Pancreas (tissue), 10 donors: Measurements from ENCODE around the gene SUPT3H. TPM values are rescaled to one million over a fixed set of nuclear protein-coding genes. Genes with fewer than 3 reads are reported as not detected.
"Not testable (repeated sequence)": the region's sequence is repeated elsewhere in the genome, so short reads cannot be mapped to it uniquely, and the experiment has no call there.

Source experiments
- ATAC-seq, 4 donors: fragments of 200-7000 bp; cut with Tn5 transposase; one replicate each; pipeline versions ENCODE4 v1.8.0 to v1.9.1; 2020; ENCODE audit warnings: mild to moderate bottlenecking in 4 of 4, moderate library complexity in 4 of 4
- DNase-seq, 6 donors: peaks; one replicate each; pipeline ENCODE4 v3.0.0-alpha.2; 2020
- FAIRE-seq: peaks from 2 replicates; lab custom pipeline; 2012; peaks lifted over from hg19 to GRCh38; lab: Jason Lieb, UNC
- H3K27ac ChIP-seq, 4 donors: fragments of 200-600 bp; sonication (generic); 1 replicate in 3 of 4; 2 replicates in 1 of 4; pipeline versions ENCODE4 v1.5.0 to v1.8.0; 2020
- H3K27me3 ChIP-seq, 4 donors: fragments of 200-600 bp; one replicate each; pipeline ENCODE4 v1.8.0; 2021
- H3K36me3 ChIP-seq, 3 donors: fragments of 200-600 bp; sonication (generic) in 1 of 3; one replicate each; pipeline versions ENCODE4 v1.5.0 to v1.8.0; 2020 to 2021
- H3K4me1 ChIP-seq, 3 donors: fragments of 200-600 bp; one replicate each; pipeline ENCODE4 v1.8.0; 2021
- H3K4me3 ChIP-seq, 4 donors: fragments of 200-600 bp; sonication (generic) in 2 of 4; one replicate each; pipeline versions ENCODE4 v1.5.0 to v1.8.0; 2020 to 2021
- H3K9me3 ChIP-seq, 4 donors: fragments of 200-600 bp; one replicate each; pipeline ENCODE4 v1.8.0; 2021
- CTCF ChIP-seq, 4 donors: fragments of 200-600 bp; sonication (generic) in 3 of 4; IDR thresholded peaks; one replicate each; pipeline versions ENCODE4 v1.5.0 to v1.8.0; 2021; ENCODE audit warnings: antibody characterized with exemption in 4 of 4
- WGBS, 2 donors: extraction: QIAGEN DNeasy Blood & Tissue Kit; methylation state at CpG; one replicate each; pipeline ENCODE4 v1.1.7; 2013; 5-methylcytosine and 5-hydroxymethylcytosine counted together
- intact Hi-C, 3 donors: fragments of 100-400 bp; cut with DNase I; formaldehyde crosslinking; loops; one replicate each; pipeline versions ENCODE4 v1.11.1 to v1.14.2; 2022
- polyA plus RNA-seq, 2 donors: library from polyadenylated mRNA; stranded (reverse); fragments of 200-250 nt; gene quantifications; one replicate each; pipeline ENCODE4 v1.2.3, GENCODE V29; 2013
- total RNA-seq, 6 donors: library from RNA; stranded (reverse); fragmentation: NEBNext Ultra II Directional in 4 of 6; extraction: Animal tissue kit (Norgen Biotek cat#: 25700) in 4 of 6; gene quantifications; one replicate each; pipeline versions ENCODE4 v1.2.1 to v1.2.4, GENCODE V29; 2021 to 2023
- donor health status: healthy with polysubstance abuse.
- donor health status: DM: no; HTN: no; CAD: no; lungs with moderate emphysema.
- donor health status: DM: no; HTN: no; CAD: no.
- donor health status: control.
- donor health status: control.
- donor health status: Bipolar disorder and iron deficiency.
- donor health status: DM: yes; HTN: yes; CAD: no.
- donor health status: DM: no; HTN: no; CAD: no.
- donor health status: DM: no; HTN: no; CAD: no.
- donor health status: DM: yes; HTN: yes; CAD: no.

Gene SUPT3H
- total and polyA plus RNA-seq, 8 donors = 3.6 to 8.0 (median 5.3) TPM

- H3K36me3 ChIP-seq = no peaks in the 10 kb centered on the region
- ATAC-seq (no peak), FAIRE-seq (no peak), DNase-seq (no peak)
- no peaks in the 10 kb centered on the region for H3K4me1 ChIP-seq
- H3K27ac ChIP-seq = no peak overlapping the region
- no peaks in the 10 kb centered on the region for H3K27me3 ChIP-seq
- TF ChIP-seq CTCF (IDR thresholded peaks at IDR 0.05) = no peak
- no peak overlapping the region for H3K4me3 ChIP-seq
- intact Hi-C loops = no loop called here
- H3K9me3 ChIP-seq = no peaks in the 10 kb centered on the region
Measured at GRCh38 chr6:44892579-44892978, 485.2 kb downstream of the SUPT3H start.

GRCh38 chr6:44879071-44879470, 498.7 kb downstream of the SUPT3H start:
- WGBS, 2 donors = 79 to 90% methylated on average over 3 of the region's 3 CpGs
- H3K27ac ChIP-seq, H3K4me1 ChIP-seq, intact Hi-C loops, H3K4me3 ChIP-seq, DNase-seq, H3K27me3 ChIP-seq, H3K9me3 ChIP-seq, H3K36me3 ChIP-seq, ATAC-seq, FAIRE-seq: not testable (repeated sequence)

- DNase-seq, H3K36me3 ChIP-seq, H3K9me3 ChIP-seq, intact Hi-C loops, H3K27ac ChIP-seq, H3K4me1 ChIP-seq, H3K4me3 ChIP-seq, FAIRE-seq, H3K27me3 ChIP-seq, ATAC-seq: not testable (repeated sequence)
Measured at GRCh38 chr6:44876638-44877037, 501.1 kb downstream of the SUPT3H start.

- H3K4me3 ChIP-seq = no peak overlapping the region
- H3K36me3 ChIP-seq = no peaks in the 10 kb centered on the region
- DNase-seq (no peak), ATAC-seq (no peak), FAIRE-seq (no peak)
- WGBS, 2 donors = 76 to 79% methylated on average over 5 of the region's 5 CpGs
- H3K9me3 ChIP-seq = no peaks in the 10 kb centered on the region
- H3K27me3 ChIP-seq = no peaks in the 10 kb centered on the region
- no peak for TF ChIP-seq CTCF (IDR thresholded peaks at IDR 0.05)
- H3K4me1 ChIP-seq = no peaks in the 10 kb centered on the region
- intact Hi-C loops = no loop called here
- no peak overlapping the region for H3K27ac ChIP-seq
Measured at GRCh38 chr6:44869321-44869897, 508.3 kb downstream of the SUPT3H start.

- no peaks in the 10 kb centered on the region for H3K4me1 ChIP-seq
- no peak for TF ChIP-seq CTCF (IDR thresholded peaks at IDR 0.05)
- no peaks in the 10 kb centered on the region for H3K36me3 ChIP-seq
- DNase-seq (no peak), ATAC-seq (no peak), FAIRE-seq (no peak)
- H3K27ac ChIP-seq = no peak overlapping the region
- no peaks in the 10 kb centered on the region for H3K27me3 ChIP-seq
- no peak overlapping the region for H3K4me3 ChIP-seq
- no peaks in the 10 kb centered on the region for H3K9me3 ChIP-seq
- intact Hi-C loops = no loop called here
Measured at GRCh38 chr6:44868910-44869309, 508.8 kb downstream of the SUPT3H start.

- no peak for ATAC-seq
- Histone ChIP-seq H3K27me3 (no peaks in the 10 kb centered on the region), H3K4me3 (no peak overlapping the region), H3K4me1 (no peaks in the 10 kb centered on the region), H3K36me3 (no peaks in the 10 kb centered on the region), H3K27ac (no peak overlapping the region), H3K9me3 (no peaks in the 10 kb centered on the region)
- FAIRE-seq = no peak
- intact Hi-C loops = no loop called here
- TF ChIP-seq CTCF (IDR thresholded peaks at IDR 0.05) = no peak
- 89 to 93% methylated on average over 2 of the region's 2 CpGs for WGBS, 2 donors
- no peak for DNase-seq
Measured at GRCh38 chr6:44868335-44868668, 509.4 kb downstream of the SUPT3H start.
